GM21528 (cell line): Measurements from ENCODE around the gene STAMBP.
"Not testable (repeated sequence)": the region's sequence is repeated elsewhere in the genome, so short reads cannot be mapped to it uniquely, and the experiment has no call there.

Experiments used
- ATAC-seq: cut with Tn5 transposase; IDR thresholded peaks from one replicate; pipeline ENCODE4 v1.9.1; 2021; ENCODE audit warnings: mild to moderate bottlenecking, moderate library complexity; ENCODE audit not compliant: unreplicated experiment, low FRiP score

STAMBP gene

GRCh38 chr2:73828818-73829570, at the start of gene STAMBP:
STAMBP (plus strand) TSS chr2:73828961; CDS start chr2:73830857, 1,896 bp downstream.
- peak; percentile 88 for ATAC-seq

- peak; percentile 99 for ATAC-seq
Observed at GRCh38 chr2:73779467-73780236, 49.1 kb upstream of the STAMBP start, which contains the start of gene DUSP11. DUSP11 (minus strand) TSS chr2:73780103; CDS start chr2:73779974, 129 bp downstream.

GRCh38 chr2:73780237-73780582, 48.6 kb upstream of the STAMBP start:
- no peak for ATAC-seq

- not testable (repeated sequence) for ATAC-seq
Observed at GRCh38 chr2:73783402-73783801, 45.4 kb upstream of the STAMBP start.

- not testable (repeated sequence) for ATAC-seq
Observed at GRCh38 chr2:73783883-73784282, 44.9 kb upstream of the STAMBP start, which contains the start of gene C2orf78. C2orf78 (plus strand) TSS chr2:73784183; CDS start chr2:73784310, 127 bp downstream.

GRCh38 chr2:73811878-73812277, 16.9 kb upstream of the STAMBP start:
- ATAC-seq = no peak

- no peak for ATAC-seq
Observed at GRCh38 chr2:73812635-73813034, 16.1 kb upstream of the STAMBP start.

GRCh38 chr2:73818296-73818695, 10.5 kb upstream of the STAMBP start:
- ATAC-seq = no peak

GRCh38 chr2:73821227-73821626, 7.5 kb upstream of the STAMBP start:
- no peak for ATAC-seq

- no peak for ATAC-seq
Observed at GRCh38 chr2:73821669-73822068, 7.1 kb upstream of the STAMBP start.

- peak; percentile 53 for ATAC-seq
Observed at GRCh38 chr2:73822276-73822675, 6.5 kb upstream of the STAMBP start.

GRCh38 chr2:73822991-73823390, 5.8 kb upstream of the STAMBP start:
- no peak for ATAC-seq

GRCh38 chr2:73823416-73823815, 5.3 kb upstream of the STAMBP start:
- no peak for ATAC-seq

- ATAC-seq = no peak
Observed at GRCh38 chr2:73823916-73824523, 4.7 kb upstream of the STAMBP start.

- no peak for ATAC-seq
Observed at GRCh38 chr2:73825408-73825807, 3.4 kb upstream of the STAMBP start.

- ATAC-seq = no peak
Observed at GRCh38 chr2:73827018-73827417, 1.7 kb upstream of the STAMBP start.

- no peak for ATAC-seq
Observed at GRCh38 chr2:73827660-73828388, 937 bp upstream of the STAMBP start.

GRCh38 chr2:73828389-73828817, 358 bp upstream of the STAMBP start:
- no peak for ATAC-seq

- no peak for ATAC-seq
Observed at GRCh38 chr2:73830871-73831401, 2.2 kb downstream of the STAMBP start.

- no peak for ATAC-seq
Observed at GRCh38 chr2:73832930-73833329, 4.2 kb downstream of the STAMBP start.
